ENCODE results near the gene DCT. TPM values are rescaled to one million over a fixed set of nuclear protein-coding genes. Genes with fewer than 3 reads are reported as not detected.

DCT gene
- total RNA-seq, 1 experiment from 2014 or later: 0.12 TPM

DNA sequence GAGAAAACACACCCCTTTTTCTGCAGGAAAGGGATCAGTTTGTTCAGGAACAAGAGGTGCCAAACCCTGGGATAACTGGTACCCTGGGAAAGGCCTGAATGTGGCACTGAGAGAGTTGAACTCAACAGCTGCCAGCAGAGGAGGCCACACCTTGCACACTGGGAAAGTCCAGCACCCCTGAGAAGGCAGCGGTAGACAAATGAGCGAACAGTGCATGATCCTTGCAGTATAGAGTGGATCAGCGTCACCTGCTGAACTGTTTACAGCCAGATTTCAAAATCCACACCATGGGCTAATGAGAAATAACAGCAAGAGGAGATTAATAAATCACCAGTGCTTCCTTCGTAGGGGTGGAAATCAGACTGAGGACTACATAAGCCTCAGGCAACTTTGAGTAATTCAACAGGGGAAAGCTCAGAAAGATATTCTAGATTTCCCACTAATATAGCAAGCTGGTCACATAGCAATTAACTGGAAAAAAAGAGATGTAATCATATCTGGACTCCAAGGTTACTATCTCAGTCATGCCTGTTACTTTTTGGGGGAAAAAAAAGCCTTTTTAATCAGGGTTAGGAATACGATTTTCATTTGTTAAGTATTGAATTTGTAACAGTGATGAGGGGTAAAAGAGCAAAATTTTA, 52.0 kb downstream of the DCT start:
- Histone ChIP-seq H3K79me2 (ENCODE audit: insufficient read depth, low read length) (no peaks in the 10 kb centered on the region), H3K4me3 (replicated peaks in 1 of 2; ENCODE audit: low read depth in 1 of 2, low read length in 2 of 2) (no peak overlapping the region), H3K9ac (ENCODE audit: low read length) (no peak overlapping the region), H3K36me3 (ENCODE audit: control insufficient read depth in 1 of 2, insufficient read depth in 2 of 2, low read length in 2 of 2) (no peaks in the 10 kb centered on the region), H3K27ac (ENCODE audit: low read depth, low read length) (no peak overlapping the region), H4K20me1 (ENCODE audit: insufficient read depth) (no peaks in the 10 kb centered on the region), H3K4me1 (ENCODE audit: control insufficient read depth in 1 of 2, insufficient read depth in 2 of 2, low read length in 2 of 2) (no peaks in the 10 kb centered on the region), H3K4me2 (ENCODE audit: low read length) (no peak overlapping the region), H2AFZ (ENCODE audit: low read depth, low read length, poor library complexity, severe bottlenecking) (no peak overlapping the region), H3K9me2 (ENCODE audit: insufficient read depth) (no peaks in the 10 kb centered on the region), H3K27me3 (ENCODE audit: insufficient read depth, low read length) (0 out of 2 replicates have a peak, but pooled peaks cover 4% of the 10 kb centered on the region), H3K9me3 (ENCODE audit: control insufficient read depth in 1 of 2, insufficient read depth in 1 of 2, low read depth in 1 of 2, low read length in 2 of 2) (no peaks in the 10 kb centered on the region)
- CTCF ChIA-PET: interaction anchor here (3.9 kb wide), 1 partner anchor 11 kb away, joined by 16 read pairs; no protein-coding TSS in a partner anchor
- ATAC-seq: no peak
- RAD21 ChIA-PET (ENCODE audit: low non-redundant PET in 1 of 2, low total read pairs in 2 of 2, uncharacterized antibody in 2 of 2, unreplicated experiment in 2 of 2): no interaction called here
- POLR2A ChIA-PET: no interaction called here
- BruUV-seq (replicated peaks): no TSS peak
- DNase-seq (ENCODE audit: low read depth, low spot score): no peak
- intact Hi-C loops (cut with micrococcal nuclease): no loop called here
- TF ChIP-seq TCF7L2 (IDR thresholded peaks at IDR 0.05; ENCODE audit: borderline replicate concordance, extremely low read depth, insufficient read depth, insufficient read length) (no peak), CBX3 (IDR thresholded peaks at IDR 0.05; ENCODE audit: low read depth) (no peak), SRF (IDR thresholded peaks at IDR 0.05; ENCODE audit: low read depth) (no peak), ZNF274 (IDR thresholded peaks at IDR 0.05; ENCODE audit: low read depth, low read length) (no peak), ZFX (IDR thresholded peaks at IDR 0.05) (no peak), SIN3A (IDR thresholded peaks at IDR 0.05; ENCODE audit: low read depth) (no peak)
- TF ChIP-seq, protein P1, sequence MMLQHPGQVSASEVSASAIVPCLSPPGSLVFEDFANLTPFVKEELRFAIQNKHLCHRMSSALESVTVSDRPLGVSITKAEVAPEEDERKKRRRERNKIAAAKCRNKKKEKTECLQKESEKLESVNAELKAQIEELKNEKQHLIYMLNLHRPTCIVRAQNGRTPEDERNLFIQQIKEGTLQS (IDR thresholded peaks at IDR 0.05): no peak

DNA sequence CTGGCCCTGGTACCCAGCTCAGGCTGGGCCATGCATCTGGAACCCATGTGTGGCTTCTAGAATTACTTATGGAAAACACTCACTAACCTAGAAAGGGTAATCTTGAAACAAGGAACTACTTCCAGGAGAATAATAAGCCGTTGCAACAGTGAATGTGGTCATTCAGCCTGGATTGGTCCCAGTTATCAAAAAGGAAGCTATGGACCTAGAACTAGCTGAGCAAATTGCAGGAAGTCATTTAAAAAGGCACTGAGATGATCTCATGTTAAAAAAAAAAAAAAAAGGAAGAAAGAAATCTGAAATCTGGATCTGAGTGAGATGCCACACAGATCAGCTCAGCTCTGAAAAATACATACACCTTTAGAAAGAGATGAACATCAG, 59.6 kb downstream of the DCT start:
- ChIA-PET POLR2A (no interaction called here), RAD21 (ENCODE audit: low non-redundant PET in 1 of 2, low total read pairs in 2 of 2, uncharacterized antibody in 2 of 2, unreplicated experiment in 2 of 2) (no interaction called here), CTCF (no interaction called here)
- H3K27me3 ChIP-seq (ENCODE audit: insufficient read depth, low read length): no peaks in the 10 kb centered on the region
- no peaks in the 10 kb centered on the region for H3K79me2 ChIP-seq (ENCODE audit: insufficient read depth, low read length)
- BruUV-seq (replicated peaks): no TSS peak
- H3K4me2 ChIP-seq (ENCODE audit: low read length): no peak overlapping the region
- no peaks in the 10 kb centered on the region for H3K9me2 ChIP-seq (ENCODE audit: insufficient read depth)
- H3K9ac ChIP-seq (ENCODE audit: low read length): no peak overlapping the region
- no peak overlapping the region for H2AFZ ChIP-seq (ENCODE audit: low read depth, low read length, poor library complexity, severe bottlenecking)
- H3K27ac ChIP-seq (ENCODE audit: low read depth, low read length): no peak overlapping the region
- no peaks in the 10 kb centered on the region for H4K20me1 ChIP-seq (ENCODE audit: insufficient read depth)
- intact Hi-C loops (cut with micrococcal nuclease): no loop called here
- H3K9me3 ChIP-seq (ENCODE audit: control insufficient read depth in 1 of 2, insufficient read depth in 1 of 2, low read depth in 1 of 2, low read length in 2 of 2): no peaks in the 10 kb centered on the region
- H3K4me1 ChIP-seq (ENCODE audit: control insufficient read depth in 1 of 2, insufficient read depth in 2 of 2, low read length in 2 of 2): no peaks in the 10 kb centered on the region
- TF ChIP-seq ZNF274 (IDR thresholded peaks at IDR 0.05; ENCODE audit: low read depth, low read length): no peak
- no peak for TF ChIP-seq TCF7L2 (IDR thresholded peaks at IDR 0.05; ENCODE audit: borderline replicate concordance, extremely low read depth, insufficient read depth, insufficient read length)
- TF ChIP-seq, protein P1 (IDR thresholded peaks at IDR 0.05): no peak
- no peak for TF ChIP-seq JUND (IDR thresholded peaks at IDR 0.05)
- no peak for TF ChIP-seq SP1 (IDR thresholded peaks at IDR 0.05; ENCODE audit: low read depth)
- TF ChIP-seq YY1 (IDR thresholded peaks at IDR 0.05; ENCODE audit: extremely low read depth, insufficient replicate concordance, low read depth, low read length): no peak
- no peak for TF ChIP-seq POLR2A (IDR thresholded peaks at IDR 0.05; ENCODE audit: borderline replicate concordance, extremely low read depth, insufficient read depth, insufficient read length)
- TF ChIP-seq, protein P2, sequence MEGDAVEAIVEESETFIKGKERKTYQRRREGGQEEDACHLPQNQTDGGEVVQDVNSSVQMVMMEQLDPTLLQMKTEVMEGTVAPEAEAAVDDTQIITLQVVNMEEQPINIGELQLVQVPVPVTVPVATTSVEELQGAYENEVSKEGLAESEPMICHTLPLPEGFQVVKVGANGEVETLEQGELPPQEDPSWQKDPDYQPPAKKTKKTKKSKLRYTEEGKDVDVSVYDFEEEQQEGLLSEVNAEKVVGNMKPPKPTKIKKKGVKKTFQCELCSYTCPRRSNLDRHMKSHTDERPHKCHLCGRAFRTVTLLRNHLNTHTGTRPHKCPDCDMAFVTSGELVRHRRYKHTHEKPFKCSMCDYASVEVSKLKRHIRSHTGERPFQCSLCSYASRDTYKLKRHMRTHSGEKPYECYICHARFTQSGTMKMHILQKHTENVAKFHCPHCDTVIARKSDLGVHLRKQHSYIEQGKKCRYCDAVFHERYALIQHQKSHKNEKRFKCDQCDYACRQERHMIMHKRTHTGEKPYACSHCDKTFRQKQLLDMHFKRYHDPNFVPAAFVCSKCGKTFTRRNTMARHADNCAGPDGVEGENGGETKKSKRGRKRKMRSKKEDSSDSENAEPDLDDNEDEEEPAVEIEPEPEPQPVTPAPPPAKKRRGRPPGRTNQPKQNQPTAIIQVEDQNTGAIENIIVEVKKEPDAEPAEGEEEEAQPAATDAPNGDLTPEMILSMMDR (IDR thresholded peaks at IDR 0.05 in 2 of 3, conservative IDR thresholded peaks at IDR 0.05 in 1 of 3; ENCODE audit: borderline replicate concordance in 1 of 3, insufficient read depth in 1 of 3, low read depth in 2 of 3, low read length in 2 of 3): no peak
- TF ChIP-seq CBX3 (IDR thresholded peaks at IDR 0.05; ENCODE audit: low read depth): no peak
- no peak for TF ChIP-seq EZH2 (IDR thresholded peaks at IDR 0.05)
- TF ChIP-seq ELF1 (IDR thresholded peaks at IDR 0.05; ENCODE audit: borderline replicate concordance, low read depth): no peak
- TF ChIP-seq SRF (IDR thresholded peaks at IDR 0.05; ENCODE audit: low read depth): no peak
- no peak for TF ChIP-seq ZFX (IDR thresholded peaks at IDR 0.05)
- TF ChIP-seq EGR1 (IDR thresholded peaks at IDR 0.05; ENCODE audit: low read depth): no peak
- no peak overlapping the region for H3K4me3 ChIP-seq (replicated peaks in 1 of 2; ENCODE audit: low read depth in 1 of 2, low read length in 2 of 2)
- DNase-seq (ENCODE audit: low read depth, low spot score) (no peak), ATAC-seq (no peak)
- H3K36me3 ChIP-seq (ENCODE audit: control insufficient read depth in 1 of 2, insufficient read depth in 2 of 2, low read length in 2 of 2): no peaks in the 10 kb centered on the region

Measured in HCT116 (cell line).